Neural cell (in vitro differentiated cells): ENCODE measurements around the gene BMAL1. TPM values are rescaled to one million over a fixed set of nuclear protein-coding genes. Genes with fewer than 3 reads are reported as not detected.

ENCODE experiments used
- H2AFZ ChIP-seq: fragments of 200-600, 300-800 bp; sonication (generic), shearing (Covaris generic); 2 replicates; pipeline ENCODE4 v1.6.0; 2014; ENCODE audit warnings: low read depth, mild to moderate bottlenecking, antibody characterized with exemption, low read length, moderate library complexity
- H3F3A ChIP-seq: fragments of 200-600 bp; shearing (Covaris generic); 2 replicates; pipeline ENCODE4 v1.6.1; 2016; ENCODE audit warnings: mild to moderate bottlenecking, moderate library complexity, mixed read lengths, antibody characterized with exemption, low read length; ENCODE audit not compliant: insufficient read depth, poor library complexity, severe bottlenecking
- H3K27ac ChIP-seq: fragments of 200-600, 300-800 bp; sonication (generic), shearing (Covaris generic); 2 replicates; pipeline ENCODE4 v1.5.1; 2014; ENCODE audit warnings: mild to moderate bottlenecking, low read length, moderate library complexity
- H3K27me3 ChIP-seq: fragments of 300-800, 200-600 bp; sonication (generic), shearing (Covaris generic); 2 replicates; pipeline ENCODE4 v1.6.0; 2014; ENCODE audit warnings: mild to moderate bottlenecking, low read depth, low read length, moderate library complexity; ENCODE audit not compliant: insufficient read depth
- H3K36me3 ChIP-seq: fragments of 300-800, 200-600 bp; sonication (generic), shearing (Covaris generic); 2 replicates; pipeline ENCODE4 v1.5.1; 2014; ENCODE audit warnings: mild to moderate bottlenecking, antibody characterized with exemption, low read length, moderate library complexity; ENCODE audit not compliant: insufficient read depth
- H3K4me2 ChIP-seq: fragments of 300-800, 200-600 bp; sonication (generic), shearing (Covaris generic); 2 replicates; pipeline ENCODE4 v1.6.0; 2014; ENCODE audit warnings: mild to moderate bottlenecking, low read length
- H3K4me3 ChIP-seq: fragments of 300-800, 200-600 bp; sonication (generic), shearing (Covaris generic); 2 replicates; pipeline ENCODE4 v1.5.1; 2014; ENCODE audit warnings: mild to moderate bottlenecking, low read length, moderate library complexity
- H3K79me2 ChIP-seq: fragments of 200-600 bp; shearing (Covaris generic); replicated peaks from 2 replicates; pipeline ENCODE4 v1.6.0; 2014; ENCODE audit warnings: mild to moderate bottlenecking, low read length, moderate library complexity; ENCODE audit not compliant: insufficient read depth
- H3K9ac ChIP-seq: fragments of 300-800, 200-600 bp; sonication (generic), shearing (Covaris generic); 2 replicates; pipeline ENCODE4 v1.6.1; 2016; ENCODE audit warnings: mild to moderate bottlenecking, low read length, mixed read lengths
- H3K9me2 ChIP-seq: fragments of 200-600 bp; shearing (Covaris generic); 2 replicates; pipeline ENCODE4 v1.6.1; 2016; ENCODE audit warnings: mild to moderate bottlenecking, low read length, mixed read lengths; ENCODE audit not compliant: insufficient read depth
- H3K9me3 ChIP-seq: fragments of 200-600, 300-800 bp; sonication (generic), shearing (Covaris generic); 2 replicates; pipeline ENCODE4 v1.6.1; 2016; ENCODE audit warnings: mild to moderate bottlenecking, mixed run types, low read length, moderate library complexity, mixed read lengths
- H4K20me1 ChIP-seq: fragments of 200-600 bp; shearing (Covaris generic); 2 replicates; pipeline ENCODE4 v1.6.1; 2016; ENCODE audit warnings: mild to moderate bottlenecking, mixed run types; ENCODE audit not compliant: insufficient read depth
- EP300 ChIP-seq: fragments of 450-650 bp; conservative IDR thresholded peaks from 2 replicates; pipeline ENCODE4 v1.6.1; 2014; ENCODE audit warnings: antibody characterized with exemption, mild to moderate bottlenecking, moderate library complexity; ENCODE audit not compliant: poor library complexity, severe bottlenecking
- EZH2 ChIP-seq: fragments of 200-600, 300-800 bp; shearing (Covaris generic), sonication (generic); IDR thresholded peaks from 2 replicates; pipeline ENCODE4 v1.6.1; 2014; ENCODE audit warnings: antibody characterized with exemption, low read length, borderline replicate concordance, mild to moderate bottlenecking; ENCODE audit not compliant: insufficient read depth, poor library complexity, severe bottlenecking
- MXI1 ChIP-seq: fragments of 450-650 bp; conservative IDR thresholded peaks from 2 replicates; pipeline ENCODE4 v1.6.1; 2014; ENCODE audit warnings: antibody characterized with exemption, mild to moderate bottlenecking; ENCODE audit not compliant: poor library complexity, severe bottlenecking
- POLR2AphosphoS5 ChIP-seq: IDR thresholded peaks from 2 replicates; pipeline ENCODE4 v1.6.1; 2012
- RAD21 ChIP-seq: fragments of 450-650 bp; conservative IDR thresholded peaks from 2 replicates; pipeline ENCODE4 v1.6.1; 2014; ENCODE audit warnings: antibody characterized with exemption, mild to moderate bottlenecking, moderate library complexity
- SMC3 ChIP-seq: fragments of 450-650 bp; conservative IDR thresholded peaks from 2 replicates; pipeline ENCODE4 v1.6.1; 2014; ENCODE audit warnings: antibody characterized with exemption, mild to moderate bottlenecking, moderate library complexity; ENCODE audit not compliant: poor library complexity
- TAF1 ChIP-seq: IDR thresholded peaks from 2 replicates; pipeline ENCODE4 v1.6.1; 2012; ENCODE audit warnings: low read depth
- polyA plus RNA-seq: library from polyadenylated mRNA; depleted of rRNA; stranded (reverse); fragments of >200 nt; gene quantifications from 2 replicates; pipeline ENCODE4 v1.2.3, GENCODE V29; 2014
- TF ChIP-seq, protein P1 (sequence below): fragments of 450-650 bp; IDR thresholded peaks from 2 replicates; pipeline ENCODE4 v1.5.1; 2014; ENCODE audit warnings: antibody characterized with exemption, mild to moderate bottlenecking, moderate library complexity; ENCODE audit not compliant: poor library complexity, severe bottlenecking
- TF ChIP-seq, protein P2 (sequence below): IDR thresholded peaks from 2 replicates; pipeline ENCODE4 v1.6.1; 2012; ENCODE audit warnings: borderline replicate concordance

The BMAL1 gene
- polyA plus RNA-seq, 1 donor from 2014 or later, result 17.1 TPM

DNA sequence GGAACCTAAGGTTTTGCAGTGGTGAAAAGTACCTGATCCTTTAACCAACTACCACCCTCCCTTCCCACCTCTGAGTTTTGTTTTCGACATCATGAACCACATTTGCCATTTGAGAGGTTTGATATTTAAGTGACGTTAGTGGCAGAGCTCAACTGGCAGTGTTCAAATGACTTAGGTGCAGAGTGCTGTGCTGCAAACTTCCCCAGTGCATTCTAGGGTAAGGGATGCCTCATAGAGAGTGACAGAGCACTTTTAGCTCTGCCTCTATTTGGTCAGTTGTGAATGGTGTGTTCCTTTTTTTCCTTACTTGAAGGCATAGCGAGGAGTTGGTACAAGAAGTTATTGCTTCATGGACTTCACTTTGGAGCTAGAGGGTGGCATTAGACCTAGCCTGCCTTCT is 9.4 kb downstream of the BMAL1 start:
- no peaks in the 10 kb centered on the region for H4K20me1 ChIP-seq
- H3K79me2 ChIP-seq, result no peaks in the 10 kb centered on the region
- no peaks in the 10 kb centered on the region for H3F3A ChIP-seq
- H3K4me3 ChIP-seq, result no peak overlapping the region
- no peak overlapping the region for H3K4me2 ChIP-seq
- no peak overlapping the region for H3K27ac ChIP-seq
- TF ChIP-seq MXI1 (no peak), EZH2 (no peak), EP300 (no peak), SMC3 (no peak), TAF1 (no peak), RAD21 (no peak), POLR2AphosphoS5 (no peak)
- TF ChIP-seq, protein P1, sequence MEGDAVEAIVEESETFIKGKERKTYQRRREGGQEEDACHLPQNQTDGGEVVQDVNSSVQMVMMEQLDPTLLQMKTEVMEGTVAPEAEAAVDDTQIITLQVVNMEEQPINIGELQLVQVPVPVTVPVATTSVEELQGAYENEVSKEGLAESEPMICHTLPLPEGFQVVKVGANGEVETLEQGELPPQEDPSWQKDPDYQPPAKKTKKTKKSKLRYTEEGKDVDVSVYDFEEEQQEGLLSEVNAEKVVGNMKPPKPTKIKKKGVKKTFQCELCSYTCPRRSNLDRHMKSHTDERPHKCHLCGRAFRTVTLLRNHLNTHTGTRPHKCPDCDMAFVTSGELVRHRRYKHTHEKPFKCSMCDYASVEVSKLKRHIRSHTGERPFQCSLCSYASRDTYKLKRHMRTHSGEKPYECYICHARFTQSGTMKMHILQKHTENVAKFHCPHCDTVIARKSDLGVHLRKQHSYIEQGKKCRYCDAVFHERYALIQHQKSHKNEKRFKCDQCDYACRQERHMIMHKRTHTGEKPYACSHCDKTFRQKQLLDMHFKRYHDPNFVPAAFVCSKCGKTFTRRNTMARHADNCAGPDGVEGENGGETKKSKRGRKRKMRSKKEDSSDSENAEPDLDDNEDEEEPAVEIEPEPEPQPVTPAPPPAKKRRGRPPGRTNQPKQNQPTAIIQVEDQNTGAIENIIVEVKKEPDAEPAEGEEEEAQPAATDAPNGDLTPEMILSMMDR, result no peak
- TF ChIP-seq, protein P2, sequence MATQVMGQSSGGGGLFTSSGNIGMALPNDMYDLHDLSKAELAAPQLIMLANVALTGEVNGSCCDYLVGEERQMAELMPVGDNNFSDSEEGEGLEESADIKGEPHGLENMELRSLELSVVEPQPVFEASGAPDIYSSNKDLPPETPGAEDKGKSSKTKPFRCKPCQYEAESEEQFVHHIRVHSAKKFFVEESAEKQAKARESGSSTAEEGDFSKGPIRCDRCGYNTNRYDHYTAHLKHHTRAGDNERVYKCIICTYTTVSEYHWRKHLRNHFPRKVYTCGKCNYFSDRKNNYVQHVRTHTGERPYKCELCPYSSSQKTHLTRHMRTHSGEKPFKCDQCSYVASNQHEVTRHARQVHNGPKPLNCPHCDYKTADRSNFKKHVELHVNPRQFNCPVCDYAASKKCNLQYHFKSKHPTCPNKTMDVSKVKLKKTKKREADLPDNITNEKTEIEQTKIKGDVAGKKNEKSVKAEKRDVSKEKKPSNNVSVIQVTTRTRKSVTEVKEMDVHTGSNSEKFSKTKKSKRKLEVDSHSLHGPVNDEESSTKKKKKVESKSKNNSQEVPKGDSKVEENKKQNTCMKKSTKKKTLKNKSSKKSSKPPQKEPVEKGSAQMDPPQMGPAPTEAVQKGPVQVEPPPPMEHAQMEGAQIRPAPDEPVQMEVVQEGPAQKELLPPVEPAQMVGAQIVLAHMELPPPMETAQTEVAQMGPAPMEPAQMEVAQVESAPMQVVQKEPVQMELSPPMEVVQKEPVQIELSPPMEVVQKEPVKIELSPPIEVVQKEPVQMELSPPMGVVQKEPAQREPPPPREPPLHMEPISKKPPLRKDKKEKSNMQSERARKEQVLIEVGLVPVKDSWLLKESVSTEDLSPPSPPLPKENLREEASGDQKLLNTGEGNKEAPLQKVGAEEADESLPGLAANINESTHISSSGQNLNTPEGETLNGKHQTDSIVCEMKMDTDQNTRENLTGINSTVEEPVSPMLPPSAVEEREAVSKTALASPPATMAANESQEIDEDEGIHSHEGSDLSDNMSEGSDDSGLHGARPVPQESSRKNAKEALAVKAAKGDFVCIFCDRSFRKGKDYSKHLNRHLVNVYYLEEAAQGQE, result no peak
- no peaks in the 10 kb centered on the region for H3K9me3 ChIP-seq
- no peaks in the 10 kb centered on the region for H3K27me3 ChIP-seq
- no peak overlapping the region for H2AFZ ChIP-seq
- H3K9ac ChIP-seq, result no peak overlapping the region
- H3K36me3 ChIP-seq, result no peaks in the 10 kb centered on the region
- H3K9me2 ChIP-seq, result no peaks in the 10 kb centered on the region

DNA sequence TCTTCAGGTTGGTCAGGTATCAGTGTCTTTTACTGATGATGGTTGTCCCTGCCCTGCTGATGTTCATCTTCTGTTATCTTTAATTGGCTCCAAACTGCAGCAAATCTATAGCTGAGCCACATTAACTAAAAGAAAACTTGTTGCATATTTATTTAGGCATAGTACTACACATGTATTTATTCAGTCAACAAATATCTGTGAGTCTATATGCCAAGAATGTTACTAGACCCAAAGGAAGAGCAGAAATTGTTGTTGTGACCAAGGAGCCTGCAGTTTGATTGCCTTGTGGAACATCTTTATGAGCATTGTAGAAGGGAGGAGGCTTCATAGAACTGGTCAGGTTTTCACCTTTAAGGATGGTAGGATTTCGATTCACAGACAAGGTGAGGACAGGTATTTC is 10.1 kb downstream of the BMAL1 start:
- H3K27ac ChIP-seq, result no peak overlapping the region
- H4K20me1 ChIP-seq, result no peaks in the 10 kb centered on the region
- no peak overlapping the region for H3K4me2 ChIP-seq

More for the DNA sequence above, 10.1 kb downstream of the BMAL1 start:
- TF ChIP-seq, protein P2, result no peak
- TF ChIP-seq MXI1, result no peak
- TF ChIP-seq POLR2AphosphoS5, result no peak
- no peak for TF ChIP-seq EP300
- TF ChIP-seq RAD21, result no peak
- TF ChIP-seq SMC3, result no peak
- TF ChIP-seq, protein P1, result no peak
- no peak for TF ChIP-seq EZH2
- TF ChIP-seq TAF1, result no peak
- Histone ChIP-seq H3K4me3 (no peak overlapping the region), H3K9ac (no peak overlapping the region), H3K9me2 (no peaks in the 10 kb centered on the region), H3K9me3 (no peaks in the 10 kb centered on the region), H3K36me3 (no peaks in the 10 kb centered on the region), H3F3A (no peaks in the 10 kb centered on the region), H3K79me2 (no peaks in the 10 kb centered on the region), H2AFZ (no peak overlapping the region), H3K27me3 (no peaks in the 10 kb centered on the region)
